ENCODE data around the gene TGFBR1. TPM values are rescaled to one million over a fixed set of nuclear protein-coding genes. Genes with fewer than 3 reads are reported as not detected.

TGFBR1 gene
- 44.1 to 97.5 TPM (median 75.3 TPM) in 5 replicates for total RNA-seq (2022; extraction: Qiagen RNA extraction)

GRCh38 chr9:99104459-99105151, at the start of gene TGFBR1:
TGFBR1 (plus strand) TSS chr9:99105113; CDS start chr9:99105206, 93 bp downstream.

Other genes starting within 250 kb of the TGFBR1 start
- 0.56 to 0.66 TPM (median 0.63 TPM) in 5 replicates for gene COL15A1, start 161.2 kb upstream of the TGFBR1 start, total RNA-seq (2022; extraction: Qiagen RNA extraction)
- 47.0 to 50.8 TPM (median 47.7 TPM) in 5 replicates for gene ALG2, start 116.8 kb downstream of the TGFBR1 start, total RNA-seq (2022; extraction: Qiagen RNA extraction)
- gene SEC61B, start 117.2 kb downstream of the TGFBR1 start, total RNA-seq (2022; extraction: Qiagen RNA extraction), result 256 to 352 TPM (median 317 TPM) in 5 replicates

All from A549 treated with Hydrocortisone at 1 μM for 4 hours (cell line).